CD8-positive, alpha-beta memory T cell (primary cell): ENCODE data around the gene GHSR. TPM values are rescaled to one million over a fixed set of nuclear protein-coding genes. Genes with fewer than 3 reads are reported as not detected.

Source experiments
- CTCF ChIA-PET: fragments of 350-600 bp; sonication (Branson Sonifier 250); formaldehyde crosslinking; loops from one replicate; lab custom pipeline; 2021; ENCODE audit warnings: antibody characterized with exemption; lab: Charles Lee
- POLR2A ChIA-PET: fragments of 350-600 bp; sonication (Branson Sonifier 250); formaldehyde crosslinking; loops from one replicate; lab custom pipeline; 2021; ENCODE audit warnings: antibody characterized with exemption; lab: Charles Lee
- DNase-seq, 5 donors: peaks; one replicate each; pipeline versions ENCODE4 v3.0.0 to v3.0.0-alpha.2; 2020 to 2022; ENCODE audit warnings: mixed read lengths in 1 of 5
- H3K27ac ChIP-seq: one replicate; pipeline ENCODE4 v1.7.0; 2013; ENCODE audit warnings: low read depth, mild to moderate bottlenecking, low read length, moderate library complexity
- H3K27me3 ChIP-seq: 2 replicates; pipeline ENCODE4 v1.7.0; 2013; ENCODE audit warnings: low read length, mild to moderate bottlenecking; ENCODE audit not compliant: insufficient read depth, poor library complexity, severe bottlenecking
- H3K36me3 ChIP-seq: 2 replicates; pipeline ENCODE4 v1.7.0; 2013; ENCODE audit warnings: mild to moderate bottlenecking, low read length, moderate library complexity; ENCODE audit not compliant: insufficient read depth
- H3K4me1 ChIP-seq: 2 replicates; pipeline ENCODE4 v1.7.0; 2013; ENCODE audit warnings: mild to moderate bottlenecking, low read length, moderate library complexity; ENCODE audit not compliant: insufficient read depth
- H3K4me3 ChIP-seq: 2 replicates; pipeline ENCODE4 v1.7.0; 2013; ENCODE audit warnings: mild to moderate bottlenecking, low read length
- H3K9me3 ChIP-seq: 2 replicates; pipeline ENCODE4 v1.7.0; 2013; ENCODE audit warnings: mild to moderate bottlenecking, low read length
- H3K27ac Mint-ChIP-seq, 8 donors: one replicate each; pipeline ENCODE4 v1.8.0; 2020 to 2021; ENCODE audit warnings: mixed read lengths in 8 of 8, mild to moderate bottlenecking in 6 of 8, inconsistent platforms in 3 of 8, moderate library complexity in 3 of 8
- H3K27me3 Mint-ChIP-seq, 2 donors: one replicate each; pipeline ENCODE4 v1.8.0; 2020 to 2021; ENCODE audit warnings: mixed read lengths in 2 of 2, mild to moderate bottlenecking in 1 of 2, moderate library complexity in 1 of 2
- H3K36me3 Mint-ChIP-seq, 3 donors: one replicate each; pipeline ENCODE4 v1.8.0; 2020 to 2021; ENCODE audit warnings: mixed read lengths in 3 of 3, inconsistent platforms in 1 of 3, mild to moderate bottlenecking in 1 of 3
- H3K4me1 Mint-ChIP-seq, 3 donors: one replicate each; pipeline ENCODE4 v1.8.0; 2020 to 2021; ENCODE audit warnings: mixed read lengths in 3 of 3, inconsistent platforms in 1 of 3, mild to moderate bottlenecking in 1 of 3
- H3K4me3 Mint-ChIP-seq, 7 donors: one replicate each; pipeline ENCODE4 v1.8.0; 2020 to 2021; ENCODE audit warnings: mixed read lengths in 7 of 7, mild to moderate bottlenecking in 6 of 7, moderate library complexity in 4 of 7, inconsistent platforms in 2 of 7
- H3K9me3 Mint-ChIP-seq, 5 donors: one replicate each; pipeline ENCODE4 v1.8.0; 2020 to 2022; ENCODE audit warnings: mixed read lengths in 5 of 5, mild to moderate bottlenecking in 3 of 5, moderate library complexity in 2 of 5, inconsistent platforms in 1 of 5
- polyA plus RNA-seq: library from polyadenylated mRNA; unstranded; fragments of 300-500 nt; fragmentation: Illumina TruSeq; gene quantifications from one replicate; pipeline ENCODE4 v1.2.3, GENCODE V29; 2021
- total RNA-seq, 2 experiments: library from RNA; stranded (reverse); gene quantifications; one replicate each; pipeline ENCODE4 v1.2.3, GENCODE V29; 2021

GHSR gene
- total and polyA plus RNA-seq, 3 experiments from 2014 or later, result not detected

- CTCF ChIA-PET, result interaction anchor here (1.0 to 1.5 kb wide), 2 partner anchors 9 to 10 kb away, joined by 3 to 4 read pairs; no protein-coding TSS in a partner anchor
- Mint-ChIP-seq H3K4me3 (no peak overlapping the region), H3K27ac (no peak overlapping the region), H3K27me3 (peaks cover 7 to 33% of the 10 kb centered on the region in 2 donors), H3K9me3 (peaks cover 0 to 6% (median 2%) of the 10 kb centered on the region in 5 donors), H3K36me3 (peaks cover 0 to 12% (median 2%) of the 10 kb centered on the region in 3 donors), H3K4me1 (no peaks in the 10 kb centered on the region)
- H3K27me3 ChIP-seq, result no peaks in the 10 kb centered on the region
- no peaks in the 10 kb centered on the region for H3K9me3 ChIP-seq
- POLR2A ChIA-PET, result no interaction called here
- H3K4me3 ChIP-seq, result no peak overlapping the region
- no peaks in the 10 kb centered on the region for H3K36me3 ChIP-seq
- H3K27ac ChIP-seq, result no peak overlapping the region
- DNase-seq, result no peak
- no peaks in the 10 kb centered on the region for H3K4me1 ChIP-seq
Measured at GRCh38 chr3:172467170-172467824, 19.0 kb upstream of the GHSR start.

GRCh38 chr3:172466553-172467130 is 18.4 kb upstream of the GHSR start:
- Histone ChIP-seq H3K36me3 (no peaks in the 10 kb centered on the region), H3K4me3 (no peak overlapping the region), H3K27me3 (no peaks in the 10 kb centered on the region), H3K27ac (no peak overlapping the region), H3K9me3 (no peaks in the 10 kb centered on the region), H3K4me1 (no peaks in the 10 kb centered on the region)
- Mint-ChIP-seq H3K36me3 (peaks cover 0 to 6% (median 2%) of the 10 kb centered on the region in 3 donors), H3K27ac (no peak overlapping the region), H3K4me3 (no peak overlapping the region), H3K9me3 (peaks cover 0 to 2% (median 0%) of the 10 kb centered on the region in 5 donors), H3K4me1 (no peaks in the 10 kb centered on the region), H3K27me3 (peaks cover 6 to 28% of the 10 kb centered on the region in 2 donors)
- ChIA-PET POLR2A (no interaction called here), CTCF (interaction anchor here (1.0 to 1.5 kb wide), 2 partner anchors 8 to 11 kb away, joined by 3 to 4 read pairs; no protein-coding TSS in a partner anchor)
- no peak for DNase-seq

GRCh38 chr3:172465281-172465680 is 17.0 kb upstream of the GHSR start:
- no peaks in the 10 kb centered on the region for H3K9me3 ChIP-seq
- Mint-ChIP-seq H3K9me3 (no peaks in the 10 kb centered on the region), H3K4me3 (no peak overlapping the region), H3K27me3 (peaks cover 6 to 22% of the 10 kb centered on the region in 2 donors), H3K36me3 (no peaks in the 10 kb centered on the region), H3K27ac (no peak overlapping the region), H3K4me1 (no peaks in the 10 kb centered on the region)
- no peaks in the 10 kb centered on the region for H3K4me1 ChIP-seq
- H3K27ac ChIP-seq, result no peak overlapping the region
- ChIA-PET CTCF (interaction anchor here (1.2 kb wide), 1 partner anchor 14 kb away, joined by 3 read pairs; no protein-coding TSS in a partner anchor), POLR2A (no interaction called here)
- H3K4me3 ChIP-seq, result no peak overlapping the region
- H3K27me3 ChIP-seq, result no peaks in the 10 kb centered on the region
- DNase-seq, result no peak
- H3K36me3 ChIP-seq, result no peaks in the 10 kb centered on the region

GRCh38 chr3:172464306-172464705 is 16.1 kb upstream of the GHSR start:
- Mint-ChIP-seq H3K9me3 (no peaks in the 10 kb centered on the region), H3K4me1 (no peaks in the 10 kb centered on the region), H3K4me3 (no peak overlapping the region), H3K27ac (no peak overlapping the region), H3K27me3 (peaks cover 6 to 19% of the 10 kb centered on the region in 2 donors), H3K36me3 (no peaks in the 10 kb centered on the region)
- CTCF ChIA-PET, result no interaction called here
- Histone ChIP-seq H3K9me3 (no peaks in the 10 kb centered on the region), H3K4me1 (no peaks in the 10 kb centered on the region), H3K27me3 (no peaks in the 10 kb centered on the region), H3K4me3 (no peak overlapping the region), H3K27ac (no peak overlapping the region), H3K36me3 (no peaks in the 10 kb centered on the region)
- DNase-seq, result no peak
- POLR2A ChIA-PET, result no interaction called here

- no peak overlapping the region for H3K4me3 Mint-ChIP-seq
- Histone ChIP-seq H3K9me3 (no peaks in the 10 kb centered on the region), H3K4me3 (no peak overlapping the region), H3K36me3 (no peaks in the 10 kb centered on the region), H3K27me3 (no peaks in the 10 kb centered on the region), H3K27ac (no peak overlapping the region), H3K4me1 (no peaks in the 10 kb centered on the region)
- POLR2A ChIA-PET, result interaction anchor here (0.6 kb wide), 1 partner anchor 163 kb away, joined by 13 read pairs; no protein-coding TSS in a partner anchor
- H3K27me3 Mint-ChIP-seq, result peaks cover 2 to 3% of the 10 kb centered on the region in 2 donors
- DNase-seq, result peak in 2 of 5 donors; percentile 9 to 16
- no peaks in the 10 kb centered on the region for H3K36me3 Mint-ChIP-seq
- CTCF ChIA-PET, result interaction anchor here (0.7 to 4.4 kb wide), 20 partner anchors 8 to 218 kb away, joined by 3 to 19 read pairs (median 3); partner anchors contain the start of genes GHSR and TNFSF10
- no peak overlapping the region for H3K27ac Mint-ChIP-seq
- H3K9me3 Mint-ChIP-seq, result no peaks in the 10 kb centered on the region
- no peaks in the 10 kb centered on the region for H3K4me1 Mint-ChIP-seq
Measured at GRCh38 chr3:172461530-172462138, 13.4 kb upstream of the GHSR start.

- Histone ChIP-seq H3K4me1 (no peaks in the 10 kb centered on the region), H3K9me3 (no peaks in the 10 kb centered on the region), H3K4me3 (no peak overlapping the region), H3K27me3 (no peaks in the 10 kb centered on the region), H3K27ac (no peak overlapping the region), H3K36me3 (no peaks in the 10 kb centered on the region)
- Mint-ChIP-seq H3K36me3 (peaks cover 0 to 2% (median 0%) of the 10 kb centered on the region in 3 donors), H3K4me3 (no peak overlapping the region), H3K4me1 (no peaks in the 10 kb centered on the region), H3K9me3 (peaks cover 0 to 1% (median 0%) of the 10 kb centered on the region in 5 donors), H3K27ac (no peak overlapping the region), H3K27me3 (peaks cover 10 to 36% of the 10 kb centered on the region in 2 donors)
- ChIA-PET POLR2A (no interaction called here), CTCF (no interaction called here)
- no peak for DNase-seq
Measured at GRCh38 chr3:172456404-172456803, 8.1 kb upstream of the GHSR start.

- ChIA-PET CTCF (no interaction called here), POLR2A (no interaction called here)
- Histone ChIP-seq H3K36me3 (no peaks in the 10 kb centered on the region), H3K27ac (no peak overlapping the region), H3K4me3 (no peak overlapping the region), H3K9me3 (no peaks in the 10 kb centered on the region), H3K4me1 (no peaks in the 10 kb centered on the region), H3K27me3 (peaks cover 10% of the 10 kb centered on the region)
- H3K36me3 Mint-ChIP-seq, result peaks cover 0 to 2% (median 0%) of the 10 kb centered on the region in 3 donors
- no peak overlapping the region for H3K27ac Mint-ChIP-seq
- H3K9me3 Mint-ChIP-seq, result peaks cover 0 to 1% (median 0%) of the 10 kb centered on the region in 5 donors
- H3K4me3 Mint-ChIP-seq, result no peak overlapping the region
- H3K27me3 Mint-ChIP-seq, result peaks cover 24 to 58% of the 10 kb centered on the region in 2 donors
- peaks cover 2 to 12% (median 10%) of the 10 kb centered on the region in 3 donors for H3K4me1 Mint-ChIP-seq
- no peak for DNase-seq
Measured at GRCh38 chr3:172454180-172454579, 5.9 kb upstream of the GHSR start.
